GM19043 (cell line): ENCODE measurements around the gene APOL1.
"Not testable (repeated sequence)": the region's sequence is repeated elsewhere in the genome, so short reads cannot be mapped to it uniquely, and the experiment has no call there.

ENCODE experiments used
- ATAC-seq: cut with Tn5 transposase; IDR thresholded peaks from one replicate; pipeline ENCODE4 v1.9.1; 2021; ENCODE audit warnings: low read depth; ENCODE audit not compliant: unreplicated experiment

APOL1 gene

DNA sequence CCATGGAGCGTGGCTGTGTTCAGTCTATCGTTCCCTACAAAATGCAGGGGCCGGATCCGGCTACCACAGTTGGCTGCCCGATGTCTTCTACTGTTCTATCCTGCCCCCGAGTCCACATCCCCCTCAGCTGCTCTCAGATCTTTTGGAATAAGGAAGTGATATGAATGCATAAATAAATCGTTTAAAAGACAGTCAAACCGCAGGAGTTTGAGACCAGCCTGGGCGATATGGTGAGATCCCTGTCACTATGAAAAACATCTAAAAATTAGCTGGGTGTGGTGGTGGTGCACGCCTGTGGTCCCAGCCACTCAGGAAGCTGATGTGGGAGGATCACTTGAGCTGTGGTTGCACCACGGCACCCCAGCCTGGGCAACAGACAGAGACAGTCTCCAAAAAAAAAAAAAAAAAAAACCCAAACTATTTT, 37.0 kb downstream of the APOL1 start:
- not testable (repeated sequence) for ATAC-seq

DNA sequence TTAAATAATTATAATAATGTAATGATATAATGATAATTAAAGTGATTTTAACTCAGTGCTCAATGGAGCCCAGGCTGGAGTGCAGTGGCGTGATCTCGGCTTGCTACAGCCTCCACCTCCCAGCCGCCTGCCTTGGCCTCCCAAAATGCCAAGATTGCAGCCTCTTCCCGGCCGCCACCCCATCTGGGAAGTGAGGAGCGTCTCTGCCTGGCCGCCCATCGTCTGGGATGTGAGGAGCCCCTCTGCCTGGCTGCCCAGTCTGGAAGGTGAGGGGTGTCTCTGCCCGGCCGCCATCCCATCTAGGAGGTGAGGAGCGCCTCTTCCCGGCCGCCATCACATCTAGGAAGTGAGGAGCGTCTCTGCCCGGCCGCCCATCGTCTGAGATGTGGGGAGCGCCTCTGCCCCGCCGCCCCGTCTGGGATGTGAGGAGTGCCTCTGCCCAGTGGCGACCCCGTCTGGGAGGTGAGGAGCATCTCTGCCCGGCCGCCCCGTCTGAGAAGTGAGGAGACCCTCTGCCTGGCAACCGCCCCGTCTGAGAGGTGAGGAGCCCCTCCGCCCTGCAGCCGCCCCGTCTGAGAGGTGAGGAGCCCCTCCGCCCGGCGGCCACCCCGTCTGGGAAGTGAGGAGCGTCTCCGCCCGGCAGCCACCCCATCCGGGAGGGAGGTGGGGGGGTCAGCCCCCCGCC, 37.6 kb downstream of the APOL1 start:
- ATAC-seq, result not testable (repeated sequence)

DNA sequence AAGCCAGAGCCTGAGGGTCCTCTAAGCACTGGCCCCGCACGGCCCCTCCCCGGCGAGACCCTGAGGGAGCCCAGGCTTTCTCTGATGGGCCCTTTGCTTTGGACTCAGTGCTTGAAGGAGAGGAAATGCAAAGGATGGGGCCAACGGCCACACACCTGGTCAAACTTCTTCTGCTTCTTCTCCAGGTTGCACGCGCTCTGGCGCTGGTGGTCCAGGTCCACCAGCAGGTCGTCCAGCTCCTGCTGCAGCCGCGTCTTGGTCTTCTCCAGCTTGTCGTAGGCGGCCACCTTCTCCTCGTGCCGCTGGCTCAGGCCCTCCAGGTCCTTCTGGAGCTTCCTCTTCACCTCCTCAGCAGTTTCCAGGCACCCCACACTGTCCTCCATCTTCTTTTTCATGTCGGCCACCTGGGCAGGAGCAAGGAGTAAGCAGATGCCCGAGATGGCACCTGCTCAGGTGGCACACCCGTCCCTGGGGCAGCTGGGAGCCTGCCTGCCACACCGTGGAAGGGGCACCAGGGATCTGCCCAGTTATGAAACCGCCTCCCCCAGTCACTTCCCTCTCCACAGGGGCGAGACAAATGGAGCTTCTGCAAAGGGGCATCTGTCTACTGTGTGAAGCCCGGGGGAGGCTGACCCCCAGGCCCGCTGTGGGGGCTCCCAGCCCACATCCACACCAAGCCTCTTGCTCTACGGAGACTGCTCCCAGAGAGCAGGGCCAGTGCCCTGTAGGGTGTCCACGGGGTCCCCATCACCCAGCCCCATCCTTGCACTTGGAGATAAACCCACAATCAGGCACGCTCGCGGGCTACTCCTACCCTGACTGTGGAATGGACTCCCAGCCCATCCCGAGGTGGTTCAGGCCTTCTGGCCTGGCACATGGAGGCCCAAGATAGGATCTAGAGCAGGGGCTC, 39.2 kb downstream of the APOL1 start:
- no peak for ATAC-seq

DNA sequence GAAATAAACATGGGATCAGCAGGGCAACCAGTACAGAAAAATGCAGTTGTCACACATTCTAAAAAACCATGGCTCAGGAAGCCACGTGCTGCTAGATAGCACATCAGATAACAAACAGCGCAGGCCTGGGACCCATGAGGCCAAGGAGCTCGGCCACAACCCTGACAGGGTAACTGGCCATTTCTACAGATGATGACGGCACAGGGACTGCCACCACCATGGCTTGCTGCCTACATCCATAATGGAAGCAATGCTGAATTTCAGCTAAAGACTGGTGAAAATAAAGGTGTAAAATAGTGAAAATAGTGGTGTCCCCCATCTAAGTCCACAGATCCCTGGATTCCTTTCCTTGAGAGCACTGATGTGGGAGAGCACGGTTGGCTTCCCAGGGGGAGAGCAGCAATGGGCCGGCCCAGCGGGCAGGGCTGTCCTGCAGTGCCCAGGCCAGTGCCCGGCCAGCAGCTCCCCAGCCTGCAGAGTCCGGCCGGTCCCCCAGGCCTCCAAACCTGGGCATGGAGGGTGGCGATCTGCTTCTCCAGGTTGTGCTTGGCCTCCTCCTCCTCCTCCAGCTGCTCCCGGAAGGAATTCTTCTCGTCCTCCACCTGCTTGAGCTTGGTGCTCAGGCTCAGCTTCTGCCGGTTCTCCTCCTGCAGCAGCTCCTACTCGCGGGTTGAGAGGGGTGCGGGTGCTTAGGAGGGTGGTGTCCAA, 40.0 kb downstream of the APOL1 start:
- no peak for ATAC-seq

DNA sequence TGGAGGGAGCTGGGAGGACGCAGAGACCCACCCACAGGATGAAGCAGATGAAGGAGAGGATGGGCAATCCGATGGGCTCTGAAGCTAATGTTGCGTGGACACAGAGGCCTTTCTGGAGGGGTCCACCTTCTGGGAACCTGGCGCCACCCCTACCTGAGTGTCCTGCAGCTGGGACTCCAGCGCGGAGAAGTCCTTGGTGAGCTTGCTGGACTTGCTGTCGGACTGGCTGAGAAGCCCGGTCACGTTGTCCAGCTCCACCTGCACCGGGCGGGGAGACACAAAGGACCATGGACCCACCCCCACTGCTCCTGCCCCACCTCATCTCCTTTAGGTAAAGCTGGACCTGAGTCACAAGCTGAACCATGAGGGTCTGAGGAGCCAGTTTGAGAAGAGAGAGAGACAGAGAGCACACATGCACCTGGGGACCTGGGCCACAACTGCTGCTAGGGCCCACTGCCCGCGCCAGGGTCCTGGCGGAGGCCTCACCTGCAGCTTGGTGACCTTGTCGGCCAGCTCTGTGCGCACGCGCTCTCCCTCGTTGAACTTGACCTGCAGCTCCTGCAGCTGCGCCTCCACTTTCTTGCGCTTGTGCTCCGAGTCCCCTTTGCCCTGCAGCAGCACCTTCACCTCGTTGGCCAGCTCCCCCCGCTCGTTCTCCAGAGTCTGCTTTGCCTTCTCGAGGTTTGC, 40.8 kb downstream of the APOL1 start:
- no peak for ATAC-seq

DNA sequence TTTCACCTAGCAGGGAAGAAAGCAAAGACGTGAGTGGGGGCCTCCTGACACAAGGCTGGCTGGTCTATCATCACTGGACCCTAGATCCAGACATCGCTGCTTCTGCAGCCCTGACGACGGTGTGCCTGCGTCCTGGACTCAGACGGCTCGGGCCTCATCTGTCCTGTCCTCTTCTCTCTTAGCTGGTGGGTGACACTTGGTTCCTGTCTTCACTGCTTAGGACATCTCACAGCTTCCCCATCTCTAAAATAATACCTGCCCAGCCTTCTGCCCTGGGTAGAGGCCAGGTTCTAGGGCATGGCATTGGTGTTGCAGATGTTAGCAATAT, 41.3 kb downstream of the APOL1 start:
- ATAC-seq, result no peak

DNA sequence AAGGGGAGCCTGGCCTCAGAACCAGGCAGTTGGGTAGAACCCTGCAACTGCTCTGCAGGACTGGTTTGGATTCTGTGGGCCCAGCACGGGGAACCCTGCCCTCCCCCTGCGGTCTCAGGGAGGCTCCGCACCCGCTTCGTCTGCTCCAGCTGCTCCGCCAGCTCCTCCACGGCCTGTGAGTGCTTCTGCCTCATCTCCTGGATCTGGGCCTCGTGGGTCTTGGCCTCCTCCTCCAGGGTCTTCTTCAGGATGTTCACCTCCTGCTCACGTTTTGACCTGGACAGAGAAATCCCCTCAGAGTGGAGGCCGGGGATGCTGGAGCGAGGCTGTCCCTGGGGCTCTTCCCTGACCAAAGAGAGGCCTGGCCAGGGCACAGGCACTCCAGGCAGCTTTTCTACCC, 41.9 kb downstream of the APOL1 start:
- no peak for ATAC-seq

DNA sequence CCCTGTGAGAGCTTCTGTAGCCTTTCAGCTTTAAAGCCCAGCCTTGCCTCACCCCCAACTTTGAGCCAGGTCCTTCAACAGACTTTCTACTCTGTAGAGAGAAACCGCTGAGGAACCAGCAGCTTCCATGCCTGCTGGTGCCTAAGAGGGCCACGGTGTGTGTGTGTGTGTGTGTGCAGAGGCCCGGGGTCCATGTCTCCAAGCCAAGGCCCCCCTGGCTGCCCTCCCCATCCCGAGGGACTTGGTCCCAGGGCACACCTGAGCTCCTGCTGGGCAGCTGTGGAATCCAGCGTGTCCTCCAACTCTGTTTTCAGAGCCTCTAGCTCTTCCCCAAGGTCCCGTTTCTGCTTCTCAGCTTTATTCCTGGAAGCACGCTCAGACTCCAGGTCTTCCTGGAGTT, 42.3 kb downstream of the APOL1 start:
- no peak for ATAC-seq

DNA sequence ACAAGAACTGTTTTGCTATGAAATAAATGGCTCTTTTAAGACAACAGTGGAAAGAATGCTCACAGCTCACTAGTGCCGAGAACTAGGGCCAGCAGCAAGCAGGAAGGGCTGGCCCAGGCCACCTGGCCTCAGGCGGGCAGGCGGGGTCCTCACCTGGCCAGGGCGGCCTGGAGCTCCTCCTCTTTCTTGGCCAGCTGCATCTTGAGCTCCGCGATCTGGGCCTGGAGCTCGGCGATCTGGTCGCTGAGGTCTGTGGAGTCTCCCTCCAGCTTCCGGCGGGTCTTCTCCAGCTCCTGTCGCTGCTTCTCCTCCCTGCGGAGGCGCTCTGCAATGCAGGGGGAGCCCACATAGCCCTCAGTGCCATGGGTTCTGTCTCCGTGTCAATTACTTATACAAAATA, 43.8 kb downstream of the APOL1 start:
- ATAC-seq, result no peak

DNA sequence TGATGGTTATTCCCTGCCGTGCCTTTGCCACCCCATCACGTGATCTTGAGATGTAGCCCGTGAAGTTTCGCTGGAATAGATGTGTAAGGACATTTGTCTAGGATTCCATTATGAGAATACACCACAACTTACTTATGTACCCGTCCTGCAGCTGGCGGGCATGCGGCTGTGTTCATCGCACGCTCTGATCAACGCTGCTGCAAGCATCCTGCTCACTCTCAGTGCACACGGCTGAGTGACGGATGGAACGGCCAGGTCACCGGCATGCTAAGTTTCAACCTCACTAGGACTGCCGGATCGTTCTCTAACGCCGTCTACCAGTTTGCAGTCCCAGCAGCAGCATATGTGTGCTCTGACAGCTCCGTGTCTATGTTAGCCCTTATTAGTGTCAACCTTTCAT, 44.6 kb downstream of the APOL1 start:
- no peak for ATAC-seq

DNA sequence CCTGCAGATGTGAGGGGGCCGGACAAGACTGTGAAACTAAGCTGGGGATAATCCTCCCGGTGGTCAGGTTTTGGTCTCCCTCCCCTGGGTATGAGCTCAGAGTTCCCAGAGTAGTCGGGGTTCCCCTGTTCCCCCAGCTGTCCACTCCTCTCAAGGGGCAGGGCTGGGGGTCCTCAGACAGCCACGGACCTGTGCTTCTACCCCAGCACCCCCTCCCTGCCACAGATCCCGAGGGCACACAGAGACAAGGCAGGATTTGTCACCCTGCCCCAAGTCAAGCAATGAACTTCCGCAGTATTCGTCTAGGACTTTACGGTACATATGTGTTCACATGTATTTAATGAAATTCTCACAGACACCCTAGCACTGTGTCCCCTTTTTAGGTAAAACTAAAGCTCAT, 45.2 kb downstream of the APOL1 start:
- no peak for ATAC-seq

DNA sequence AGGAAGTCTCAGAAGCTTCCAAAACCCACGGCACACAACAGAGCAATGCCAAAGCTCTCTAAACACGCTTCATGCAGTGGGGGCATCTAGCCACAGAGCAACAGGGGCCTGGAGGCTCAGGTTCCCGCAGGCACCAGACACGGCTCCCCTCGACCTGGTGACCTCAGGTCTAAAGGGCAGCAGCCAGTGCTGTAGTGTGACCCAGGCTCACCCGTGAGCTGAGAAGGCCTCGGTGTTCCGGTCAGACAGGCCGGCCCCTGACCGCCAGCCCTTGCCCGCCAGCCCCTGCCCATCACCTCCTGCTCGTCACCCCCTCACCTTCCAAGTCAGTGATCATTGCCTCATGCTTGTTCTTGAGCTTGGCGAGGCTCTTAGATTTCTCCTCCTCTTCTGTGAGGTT, 45.7 kb downstream of the APOL1 start:
- no peak for ATAC-seq

DNA sequence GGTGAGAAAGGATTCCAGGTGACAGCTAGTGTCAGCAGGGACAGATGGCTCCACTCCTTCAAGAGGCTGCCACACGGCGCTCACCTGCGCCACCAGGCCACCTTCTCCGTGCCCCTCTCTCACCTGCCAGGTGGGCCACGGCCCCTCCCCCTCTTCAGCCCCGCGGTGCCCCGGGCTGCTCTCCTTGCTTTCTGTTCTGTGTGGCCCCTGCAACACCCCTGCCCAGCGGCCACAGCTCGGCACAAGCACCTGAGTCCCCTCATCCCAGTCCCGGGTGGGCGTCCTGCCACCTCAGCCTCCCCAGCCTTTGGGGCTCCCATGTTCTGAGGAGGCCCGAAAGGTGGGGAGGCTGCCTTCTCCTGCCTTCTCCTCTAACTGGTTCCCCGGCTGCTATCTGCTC, 46.4 kb downstream of the APOL1 start:
- ATAC-seq, result no peak

DNA sequence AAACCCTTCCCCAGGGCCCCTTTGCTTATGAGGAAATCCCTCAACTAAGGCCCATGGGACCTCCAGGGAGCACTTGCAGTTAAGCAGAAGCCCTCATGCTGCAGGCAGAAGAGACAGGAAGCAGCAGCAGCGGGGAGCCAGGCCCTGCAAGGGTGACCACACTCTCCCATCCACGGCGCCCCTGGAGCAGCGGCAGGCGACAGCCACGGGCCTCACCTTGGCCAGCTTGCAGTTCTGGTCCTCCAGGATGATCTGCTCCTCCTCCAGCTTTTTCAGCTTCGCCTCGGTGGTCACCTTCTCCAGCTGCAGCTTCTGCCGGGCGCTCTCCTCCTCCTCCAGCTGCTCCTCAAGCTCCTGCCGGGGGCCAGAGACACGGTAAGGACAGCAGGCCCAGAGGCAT, 47.0 kb downstream of the APOL1 start:
- no peak for ATAC-seq

DNA sequence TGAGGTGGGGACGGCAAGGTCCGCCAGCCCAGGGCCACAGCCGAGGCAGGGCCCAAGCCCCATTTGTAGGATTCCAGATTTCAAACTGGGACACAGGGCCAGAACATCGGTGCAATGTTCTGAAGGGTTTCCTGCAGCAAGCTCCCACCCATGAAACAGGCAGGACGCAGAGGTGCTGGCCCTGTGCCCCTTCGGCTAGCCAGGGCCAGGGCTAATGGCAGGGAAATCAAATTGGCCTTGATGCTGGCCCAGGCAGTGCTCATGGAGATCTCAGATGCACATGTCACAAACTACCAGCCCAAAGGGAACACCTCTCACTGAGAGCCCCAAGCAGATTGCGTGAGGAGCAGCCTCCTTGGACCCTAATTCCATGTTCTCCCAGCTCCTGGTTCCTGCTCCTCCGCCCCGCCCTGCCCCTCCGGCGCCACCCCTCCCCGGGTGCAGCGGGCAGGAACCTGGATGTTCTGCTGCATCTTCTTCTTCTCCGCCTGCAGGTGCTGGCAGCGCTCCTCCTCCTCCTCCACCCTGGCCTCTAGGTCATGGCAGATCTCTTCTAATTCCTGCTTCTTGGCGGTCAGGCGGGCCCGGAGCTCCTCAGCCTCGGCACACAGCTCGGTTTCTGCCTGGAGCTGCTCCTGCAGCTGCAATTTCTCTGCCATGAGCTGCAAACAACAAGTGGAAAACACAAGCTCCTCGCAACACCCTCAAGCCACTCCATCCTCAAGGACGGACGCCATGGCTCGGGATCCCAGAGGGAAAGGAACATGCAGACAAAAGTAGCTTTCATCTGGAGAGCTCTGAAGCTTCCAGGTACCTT, 47.7 kb downstream of the APOL1 start:
- ATAC-seq, result no peak

DNA sequence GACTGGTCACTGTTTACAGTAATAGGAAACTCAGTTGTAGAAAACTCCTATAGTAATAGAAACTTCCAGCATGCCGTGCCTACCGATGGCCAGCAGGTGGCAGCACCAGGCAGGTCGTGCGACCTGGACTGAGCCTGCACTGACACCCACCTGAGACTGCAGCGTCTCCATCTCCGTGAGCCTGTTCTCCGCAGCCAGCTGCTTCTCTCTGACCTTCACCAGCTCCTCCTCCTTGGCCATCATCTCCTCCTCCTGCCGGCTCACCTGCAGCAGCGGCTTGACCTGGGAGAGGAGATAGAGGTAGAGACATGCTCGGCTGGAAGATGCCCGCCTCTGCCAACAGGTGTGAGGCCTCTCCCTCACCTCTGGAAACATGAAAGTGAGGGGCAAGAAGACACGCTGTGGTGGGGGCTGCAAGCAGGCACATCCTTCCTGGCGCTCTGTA, 48.5 kb downstream of the APOL1 start:
- ATAC-seq, result no peak

DNA sequence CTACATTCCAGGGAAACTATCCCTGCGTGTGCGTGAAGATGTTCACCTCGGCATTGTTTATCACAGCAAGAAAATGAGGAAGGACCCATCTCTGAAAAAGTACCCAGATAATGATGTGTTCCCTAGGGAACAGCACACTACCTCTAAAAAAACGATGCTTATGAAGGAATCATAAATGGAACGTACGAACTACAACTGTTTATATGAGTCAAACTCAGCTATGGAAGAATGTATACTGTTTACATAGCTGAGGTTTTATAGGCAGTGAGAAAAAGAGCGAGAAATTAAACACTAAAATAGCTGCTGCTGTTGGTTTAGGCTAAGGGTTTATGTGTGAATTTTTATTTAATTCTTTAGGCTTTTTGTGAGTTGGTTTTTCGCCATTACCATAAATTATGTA, 48.9 kb downstream of the APOL1 start:
- no peak for ATAC-seq

DNA sequence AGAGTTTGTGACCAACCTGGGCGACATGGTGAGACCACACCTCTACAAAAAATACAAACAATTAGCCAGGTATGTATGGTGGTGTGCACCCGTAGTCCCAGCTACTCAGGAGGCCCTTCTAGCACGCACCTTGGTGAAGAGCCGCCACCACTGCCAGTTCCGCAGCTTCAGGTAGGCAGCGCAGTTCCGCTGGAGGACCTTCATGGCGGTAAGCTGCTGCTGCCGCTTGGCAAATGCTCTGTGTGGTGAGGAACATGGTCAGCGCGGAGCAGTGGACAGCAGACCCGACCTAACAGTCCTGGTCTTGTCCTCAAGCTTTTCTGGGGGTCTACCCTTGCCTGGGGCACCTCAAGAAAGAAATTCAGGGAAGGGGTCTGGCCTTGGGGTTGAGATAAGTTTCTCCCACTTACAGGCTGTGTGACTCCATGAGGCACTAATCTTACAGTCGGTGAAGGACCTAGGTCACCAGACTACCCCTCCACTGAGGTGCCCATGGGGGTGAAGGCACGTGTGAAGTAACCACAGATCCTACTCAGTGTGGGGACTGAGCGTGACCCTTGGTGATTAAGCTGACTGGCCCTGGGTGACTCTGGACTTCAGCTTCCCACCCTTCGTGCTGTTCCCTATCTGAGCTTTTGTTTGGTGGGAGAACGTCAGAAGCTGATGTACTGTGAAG, 49.6 kb downstream of the APOL1 start:
- ATAC-seq, result no peak

DNA sequence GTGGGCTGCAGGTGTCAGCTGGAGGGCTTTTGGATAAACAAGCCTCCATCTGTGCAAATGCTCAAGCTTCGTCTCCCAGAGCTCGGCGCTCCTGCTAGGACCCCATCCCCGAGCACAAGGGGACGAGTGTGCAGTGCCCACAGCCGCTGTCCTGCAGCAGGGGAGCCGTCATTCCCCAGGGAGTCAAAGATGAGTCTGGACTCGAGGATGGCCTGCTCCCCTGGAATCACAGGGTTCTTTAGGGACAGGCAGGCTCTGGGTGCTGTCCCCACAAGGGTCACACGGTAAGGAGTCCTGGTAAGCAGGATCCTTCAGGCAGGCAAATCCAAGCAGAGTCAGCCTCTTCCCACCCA, 50.2 kb downstream of the APOL1 start:
- ATAC-seq, result no peak

DNA sequence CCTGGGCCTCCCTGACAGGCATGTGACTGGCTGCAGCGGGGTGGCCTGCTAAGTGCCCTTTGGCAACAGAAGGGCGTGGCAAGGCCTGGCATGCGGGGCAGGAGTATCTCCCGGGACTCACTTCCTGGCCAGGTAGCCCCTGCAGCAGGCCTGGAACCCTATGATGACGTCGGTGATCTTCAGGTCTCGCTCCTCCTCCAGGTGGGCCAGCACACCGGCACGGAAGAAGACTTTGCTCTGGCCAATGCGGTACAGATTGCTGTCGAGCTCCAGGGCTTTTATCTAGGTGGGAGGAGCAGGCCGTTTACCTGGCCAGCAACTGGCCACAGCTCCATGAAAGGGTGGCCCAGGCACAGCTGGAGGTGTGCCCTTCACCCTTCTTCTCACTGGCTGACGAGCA, 50.9 kb downstream of the APOL1 start:
- ATAC-seq, result no peak
